IMR-90 (cell line): Measurements from ENCODE around the gene ATP10B.

Source experiments
- BHLHE40 ChIP-seq: fragments of 150-350 bp; IDR thresholded peaks from 2 replicates; pipeline ENCODE4 v1.6.1; 2016; ENCODE audit warnings: mild to moderate bottlenecking, low read depth, low read length
- CHD1 ChIP-seq: IDR thresholded peaks from 2 replicates; pipeline ENCODE4 v1.6.1; 2012; ENCODE audit warnings: low read depth, low read length, improper control_type of control experiment
- CTCF ChIP-seq: conservative IDR thresholded peaks from 2 replicates; pipeline ENCODE4 v1.5.1; 2012; ENCODE audit warnings: mild to moderate bottlenecking, low read depth, low read length, improper control_type of control experiment
- ELK1 ChIP-seq: fragments of 150-350 bp; IDR thresholded peaks from 2 replicates; pipeline ENCODE4 v1.6.1; 2016; ENCODE audit warnings: low read depth, mild to moderate bottlenecking, low read length, moderate library complexity, borderline replicate concordance
- FOS ChIP-seq: fragments of 150-350 bp; IDR thresholded peaks from 2 replicates; pipeline ENCODE4 v1.6.1; 2016; ENCODE audit warnings: low read depth, low read length
- MAFK ChIP-seq: IDR thresholded peaks from 2 replicates; pipeline ENCODE4 v1.6.1; 2012; ENCODE audit warnings: low read depth, low read length, improper control_type of control experiment
- MAZ ChIP-seq: IDR thresholded peaks from 2 replicates; pipeline ENCODE4 v1.6.1; 2012; ENCODE audit warnings: low read depth, mild to moderate bottlenecking, low read length, improper control_type of control experiment, moderate library complexity, borderline replicate concordance
- MXI1 ChIP-seq: IDR thresholded peaks from 2 replicates; pipeline ENCODE4 v1.6.1; 2012; ENCODE audit warnings: low read depth, mild to moderate bottlenecking, low read length, moderate library complexity, borderline replicate concordance
- POLR2A ChIP-seq: IDR thresholded peaks from 2 replicates; pipeline ENCODE4 v1.6.1; 2012; ENCODE audit warnings: mild to moderate bottlenecking, low read depth, low read length
- RAD21 ChIP-seq: IDR thresholded peaks from 2 replicates; pipeline ENCODE4 v1.6.1; 2012; ENCODE audit warnings: low read length, improper control_type of control experiment
- RFX5 ChIP-seq: IDR thresholded peaks from 2 replicates; pipeline ENCODE4 v1.8.0; 2012; ENCODE audit warnings: low read depth, mild to moderate bottlenecking, low read length, moderate library complexity
- USF2 ChIP-seq: fragments of 150-350 bp; IDR thresholded peaks from 2 replicates; pipeline ENCODE4 v1.6.1; 2017; ENCODE audit warnings: mild to moderate bottlenecking, antibody characterized with exemption, low read length, low read depth

- TF ChIP-seq MAFK: no peak
- TF ChIP-seq POLR2A: no peak
- TF ChIP-seq CTCF: no peak
- no peak for TF ChIP-seq FOS
- no peak for TF ChIP-seq BHLHE40
- no peak for TF ChIP-seq CHD1
- TF ChIP-seq MAZ: no peak
- TF ChIP-seq RFX5: no peak
- TF ChIP-seq MXI1: no peak
- no peak for TF ChIP-seq USF2
- no peak for TF ChIP-seq ELK1
- no peak for TF ChIP-seq RAD21
These were observed 64.8 kb downstream of the ATP10B start for GRCh38 chr5:160787240-160787639.
